HEK293 (cell line): ENCODE measurements around the gene SPRED2.

Experiments
- CTCF ChIA-PET: fragments of 350-600 bp; formaldehyde crosslinking; extraction: SDS; loops from one replicate; lab custom pipeline; 2021; ENCODE audit warnings: antibody characterized with exemption; lab: Yijun Ruan, JAX
- POLR2A ChIA-PET: fragments of 300-600 bp; formaldehyde crosslinking; extraction: SDS; loops from one replicate; lab custom pipeline; 2020; ENCODE audit warnings: antibody characterized with exemption, inconsistent platforms; lab: Yijun Ruan, JAX
- H3K27ac ChIP-seq: fragments of 200-500 bp; sonication (Bioruptor generic); 2 replicates; pipeline ENCODE4 v1.5.1; 2014; ENCODE audit warnings: low read depth, low read length, control low read depth, inconsistent platforms; ENCODE audit errors: extremely low read depth
- H3K36me3 ChIP-seq, 2 experiments: fragments of 200-500 bp in 1 of 2; sonication (Bioruptor generic) in 1 of 2; 1 replicate in 1 of 2; 2 replicates in 1 of 2; pipeline ENCODE4 v1.5.1; 2014 to 2017; ENCODE audit warnings: inconsistent platforms in 2 of 2, low read length in 2 of 2; ENCODE audit not compliant: control insufficient read depth in 2 of 2, insufficient read depth in 1 of 2
- H3K4me1 ChIP-seq: fragments of 200-500 bp; sonication (Bioruptor generic); 2 replicates; pipeline ENCODE4 v1.5.1; 2014; ENCODE audit warnings: mild to moderate bottlenecking, low read length, inconsistent platforms; ENCODE audit not compliant: control insufficient read depth, insufficient read depth
- H3K4me3 ChIP-seq: 2 replicates; pipeline ENCODE4 v1.5.1; 2011; ENCODE audit warnings: low read depth, mild to moderate bottlenecking, control low read depth, low read length, moderate library complexity
- H3K9me3 ChIP-seq: fragments of 200-500 bp; sonication (Bioruptor generic); 2 replicates; pipeline ENCODE4 v1.5.1; 2014; ENCODE audit warnings: low read depth, low read length, inconsistent platforms; ENCODE audit not compliant: control insufficient read depth, insufficient read depth
- ZBTB17 ChIP-seq: fragments of 450-650 bp; formaldehyde crosslinking; IDR thresholded peaks from 2 replicates; pipeline ENCODE4 v1.5.1; 2016; ENCODE audit warnings: missing biosample characterization, missing genetic modification characterization
- ZBTB21 ChIP-seq: fragments of 450-650 bp; formaldehyde crosslinking; IDR thresholded peaks from 2 replicates; pipeline ENCODE4 v1.5.1; 2017; ENCODE audit warnings: missing biosample characterization, missing genetic modification characterization
- ZNF133 ChIP-seq: fragments of 450-650 bp; formaldehyde crosslinking; IDR thresholded peaks from 2 replicates; pipeline ENCODE4 v1.5.1; 2016; ENCODE audit warnings: missing biosample characterization, missing genetic modification characterization
- ZNF24 ChIP-seq: fragments of 450-650 bp; formaldehyde crosslinking; IDR thresholded peaks from 2 replicates; pipeline ENCODE4 v1.5.1; 2016; ENCODE audit warnings: missing biosample characterization, missing genetic modification characterization
- ZNF362 ChIP-seq: fragments of 450-650 bp; formaldehyde crosslinking; IDR thresholded peaks from 2 replicates; pipeline ENCODE4 v1.5.1; 2016; ENCODE audit warnings: missing biosample characterization, missing genetic modification characterization
- ZNF558 ChIP-seq: fragments of 450-650 bp; formaldehyde crosslinking; IDR thresholded peaks from 2 replicates; pipeline ENCODE4 v1.5.1; 2016; ENCODE audit warnings: missing biosample characterization, missing genetic modification characterization
- ZNF610 ChIP-seq: fragments of 450-650 bp; formaldehyde crosslinking; IDR thresholded peaks from 2 replicates; pipeline ENCODE4 v1.5.1; 2016; ENCODE audit warnings: missing biosample characterization, missing genetic modification characterization, borderline replicate concordance
- ZNF701 ChIP-seq: fragments of 450-650 bp; formaldehyde crosslinking; IDR thresholded peaks from 2 replicates; pipeline ENCODE4 v1.5.1; 2016; ENCODE audit warnings: missing biosample characterization, missing genetic modification characterization
- ZNF704 ChIP-seq: fragments of 450-650 bp; formaldehyde crosslinking; IDR thresholded peaks from 2 replicates; pipeline ENCODE4 v1.5.1; 2016; ENCODE audit warnings: missing biosample characterization, missing genetic modification characterization
- ZNF837 ChIP-seq: fragments of 450-650 bp; formaldehyde crosslinking; IDR thresholded peaks from 2 replicates; pipeline ENCODE4 v1.5.1; 2016; ENCODE audit warnings: missing biosample characterization, missing genetic modification characterization
- ZSCAN23 ChIP-seq: fragments of 450-650 bp; formaldehyde crosslinking; IDR thresholded peaks from 2 replicates; pipeline ENCODE4 v1.5.1; 2016; ENCODE audit warnings: missing biosample characterization, missing genetic modification characterization
- TF ChIP-seq, protein P1 (sequence below): fragments of 450-650 bp; formaldehyde crosslinking; IDR thresholded peaks from 2 replicates; pipeline ENCODE4 v1.5.1; 2017; ENCODE audit warnings: missing biosample characterization, missing genetic modification characterization

SPRED2 gene

DNA sequence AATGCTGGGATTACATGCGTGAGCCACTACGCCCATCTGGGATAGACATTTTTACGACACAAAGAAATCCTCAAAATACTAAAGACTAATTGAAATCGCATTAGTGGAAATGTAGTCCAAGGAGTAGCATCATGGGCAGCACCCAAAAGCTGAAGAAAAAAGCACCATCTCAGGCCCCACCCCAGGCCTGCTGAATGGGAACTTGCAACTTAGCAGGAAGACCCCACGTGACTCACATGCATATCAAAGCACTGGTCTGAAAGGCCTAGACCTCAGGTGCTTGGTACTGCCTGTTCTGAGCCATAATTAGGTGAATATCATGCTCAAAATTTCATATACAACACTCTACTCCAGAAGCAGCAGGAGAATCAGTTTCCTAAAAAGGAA lies 28.9 kb downstream of the SPRED2 start:
- TF ChIP-seq ZNF133 (tag by site-specific recombination) (no peak), ZNF837 (no peak), ZBTB21 (tag by site-specific recombination) (no peak)
- TF ChIP-seq, all 188 proteins: peak for 0
- CTCF ChIA-PET = no interaction called here
- H3K9me3 ChIP-seq = no peaks in the 10 kb centered on the region
- no peak overlapping the region for H3K27ac ChIP-seq
- peaks cover 28% of the 10 kb centered on the region for H3K4me1 ChIP-seq
- POLR2A ChIA-PET = no interaction called here
- no peaks in the 10 kb centered on the region for H3K36me3 ChIP-seq
- no peak overlapping the region for H3K4me3 ChIP-seq

DNA sequence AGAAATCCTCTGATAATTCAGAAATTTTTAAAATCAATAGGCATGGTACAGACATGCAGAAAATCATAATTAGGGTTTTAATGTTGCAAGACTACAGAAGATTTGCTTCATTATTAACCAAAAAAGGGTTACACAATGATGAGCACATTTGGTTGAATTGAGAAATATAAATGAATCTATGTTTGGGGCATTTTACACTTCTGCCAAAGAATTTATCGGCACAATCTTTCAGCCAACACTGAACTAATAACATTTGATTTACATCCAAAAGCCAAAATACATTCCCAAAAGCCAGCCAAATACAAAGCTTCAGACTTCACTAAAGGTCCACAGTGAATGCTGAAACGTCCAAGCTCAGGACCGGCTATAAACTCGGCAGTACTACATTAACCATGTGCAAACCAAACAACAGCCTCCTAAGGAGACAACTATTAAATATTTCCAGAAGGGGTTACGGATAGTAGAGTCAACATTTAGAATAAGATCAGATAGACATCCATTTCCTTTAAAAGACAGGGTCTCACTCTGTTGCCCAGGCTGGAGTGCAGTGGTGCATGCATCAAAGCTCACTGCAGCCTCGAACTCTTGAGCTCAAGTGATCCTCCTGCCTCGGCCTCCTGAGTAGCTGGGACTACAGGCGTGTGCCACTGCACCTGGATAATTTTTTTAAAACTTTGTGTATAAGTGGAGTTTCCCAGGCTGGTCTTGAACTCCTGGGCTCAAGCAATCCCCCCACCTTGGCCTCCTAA lies 29.4 kb downstream of the SPRED2 start:
- no peak for TF ChIP-seq ZNF610 (tag by site-specific recombination)
- no peak for TF ChIP-seq ZSCAN23 (tag by site-specific recombination)
- H3K36me3 ChIP-seq = no peaks in the 10 kb centered on the region
- ChIA-PET POLR2A (no interaction called here), CTCF (interaction anchor here (1.3 kb wide), 1 partner anchor 20 kb away, joined by 4 read pairs; no protein-coding TSS in a partner anchor)
- no peaks in the 10 kb centered on the region for H3K9me3 ChIP-seq
- H3K4me3 ChIP-seq = no peak overlapping the region
- peaks cover 23% of the 10 kb centered on the region for H3K4me1 ChIP-seq
- H3K27ac ChIP-seq = no peak overlapping the region

DNA sequence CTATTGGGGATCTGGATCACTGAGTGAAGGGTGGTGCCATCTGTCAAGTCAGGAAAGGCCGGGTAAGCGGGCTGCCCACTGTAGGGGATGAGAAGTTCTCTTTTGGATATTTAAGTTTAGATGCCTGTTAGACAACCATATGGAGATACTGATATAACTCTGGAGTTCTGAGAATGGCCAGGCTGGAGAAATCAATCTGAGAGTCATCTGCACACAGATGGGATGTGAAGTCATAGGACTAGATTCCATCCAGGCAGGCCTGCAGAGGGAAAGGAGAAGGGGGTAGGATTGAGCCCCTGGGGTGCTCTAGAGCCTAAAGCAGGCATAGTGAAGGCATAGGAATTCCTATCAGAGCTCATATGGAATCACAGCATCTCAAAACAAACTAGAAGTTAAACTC lies 30.1 kb downstream of the SPRED2 start:
- H3K9me3 ChIP-seq = no peaks in the 10 kb centered on the region
- H3K36me3 ChIP-seq = no peaks in the 10 kb centered on the region
- POLR2A ChIA-PET = no interaction called here
- CTCF ChIA-PET = interaction anchor here (0.6 to 1.3 kb wide), 2 partner anchors 19 to 35 kb away, joined by 3 to 4 read pairs; no protein-coding TSS in a partner anchor
- H3K4me1 ChIP-seq = peaks cover 19% of the 10 kb centered on the region
- H3K4me3 ChIP-seq = no peak overlapping the region
- no peak overlapping the region for H3K27ac ChIP-seq
- no peak for TF ChIP-seq ZNF704 (tag by site-specific recombination)
- TF ChIP-seq ZBTB17 (tag by site-specific recombination) = peak; percentile 89
- peak; percentile 45; the same call in 1 of the 2 replicates for TF ChIP-seq ZNF362 (tag by site-specific recombination)

GRCh38 chr2:65397122-65397521 lies 35.3 kb downstream of the SPRED2 start:
- H3K36me3 ChIP-seq = no peaks in the 10 kb centered on the region
- CTCF ChIA-PET = no interaction called here
- H3K9me3 ChIP-seq = no peaks in the 10 kb centered on the region
- TF ChIP-seq ZNF558 (no peak), ZNF701 (tag by site-specific recombination) (no peak), ZNF24 (tag by site-specific recombination) (no peak)
- TF ChIP-seq, protein P1, sequence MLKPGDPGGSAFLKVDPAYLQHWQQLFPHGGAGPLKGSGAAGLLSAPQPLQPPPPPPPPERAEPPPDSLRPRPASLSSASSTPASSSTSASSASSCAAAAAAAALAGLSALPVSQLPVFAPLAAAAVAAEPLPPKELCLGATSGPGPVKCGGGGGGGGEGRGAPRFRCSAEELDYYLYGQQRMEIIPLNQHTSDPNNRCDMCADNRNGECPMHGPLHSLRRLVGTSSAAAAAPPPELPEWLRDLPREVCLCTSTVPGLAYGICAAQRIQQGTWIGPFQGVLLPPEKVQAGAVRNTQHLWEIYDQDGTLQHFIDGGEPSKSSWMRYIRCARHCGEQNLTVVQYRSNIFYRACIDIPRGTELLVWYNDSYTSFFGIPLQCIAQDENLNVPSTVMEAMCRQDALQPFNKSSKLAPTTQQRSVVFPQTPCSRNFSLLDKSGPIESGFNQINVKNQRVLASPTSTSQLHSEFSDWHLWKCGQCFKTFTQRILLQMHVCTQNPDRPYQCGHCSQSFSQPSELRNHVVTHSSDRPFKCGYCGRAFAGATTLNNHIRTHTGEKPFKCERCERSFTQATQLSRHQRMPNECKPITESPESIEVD = no peak
- POLR2A ChIA-PET = no interaction called here
- H3K4me3 ChIP-seq = no peak overlapping the region
- H3K4me1 ChIP-seq = peaks cover 19% of the 10 kb centered on the region
- no peak overlapping the region for H3K27ac ChIP-seq
